ENCODE results near the gene SLC6A11.

Gene SLC6A11

DNA sequence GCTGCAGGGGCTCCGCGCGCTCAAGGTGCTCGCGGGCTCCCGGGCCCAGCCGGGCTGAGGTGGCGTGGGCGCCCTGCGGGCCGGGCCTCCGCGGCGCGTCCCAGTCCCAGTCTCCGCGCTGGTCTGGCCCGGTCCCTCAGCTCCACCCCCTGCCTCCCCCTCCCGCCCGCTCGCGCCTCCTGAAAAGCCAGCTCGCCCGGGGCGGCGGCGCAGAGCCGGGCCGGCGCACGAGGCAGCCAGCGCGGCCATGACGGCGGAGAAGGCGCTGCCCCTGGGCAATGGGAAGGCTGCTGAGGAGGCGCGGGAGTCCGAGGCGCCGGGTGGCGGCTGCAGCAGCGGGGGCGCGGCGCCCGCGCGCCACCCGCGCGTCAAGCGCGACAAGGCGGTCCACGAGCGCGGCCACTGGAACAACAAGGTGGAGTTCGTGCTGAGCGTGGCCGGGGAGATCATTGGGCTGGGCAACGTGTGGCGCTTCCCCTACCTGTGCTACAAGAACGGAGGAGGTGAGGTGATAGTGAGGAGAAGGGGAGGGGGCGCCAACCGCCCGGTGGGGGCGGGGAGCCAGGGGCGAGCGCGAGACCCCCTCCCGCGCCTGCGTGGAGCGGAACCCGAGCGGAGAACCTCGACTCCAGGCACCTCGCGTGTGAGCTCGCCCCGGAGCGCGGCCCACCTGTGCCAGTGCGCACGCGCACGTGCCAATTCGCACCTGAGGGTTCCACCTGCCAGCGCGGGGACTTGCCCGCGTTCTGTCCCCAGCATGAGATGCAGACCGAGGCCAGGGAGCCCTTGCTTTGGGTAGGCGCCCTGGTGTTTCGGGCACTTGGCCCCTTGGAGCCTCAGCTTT, at the start of gene SLC6A11:
SLC6A11 (plus strand) TSS at position 210 of the 844 bp plus-strand sequence; CDS start at position 248, 38 bp downstream.
- ATAC-seq, result peak; percentile 18
- Mint-ChIP-seq H3K9me3 (no peaks in the 10 kb centered on the region), H3K36me3 (no peaks in the 10 kb centered on the region), H3K4me3 (no peak within 1 kb of the TSS), H3K27ac (no peak within 1 kb of the TSS), H3K4me1 (no peaks in the 10 kb centered on the region)
- DNase-seq (ENCODE audit: low spot score in 2 of 2), result no peak

DNA sequence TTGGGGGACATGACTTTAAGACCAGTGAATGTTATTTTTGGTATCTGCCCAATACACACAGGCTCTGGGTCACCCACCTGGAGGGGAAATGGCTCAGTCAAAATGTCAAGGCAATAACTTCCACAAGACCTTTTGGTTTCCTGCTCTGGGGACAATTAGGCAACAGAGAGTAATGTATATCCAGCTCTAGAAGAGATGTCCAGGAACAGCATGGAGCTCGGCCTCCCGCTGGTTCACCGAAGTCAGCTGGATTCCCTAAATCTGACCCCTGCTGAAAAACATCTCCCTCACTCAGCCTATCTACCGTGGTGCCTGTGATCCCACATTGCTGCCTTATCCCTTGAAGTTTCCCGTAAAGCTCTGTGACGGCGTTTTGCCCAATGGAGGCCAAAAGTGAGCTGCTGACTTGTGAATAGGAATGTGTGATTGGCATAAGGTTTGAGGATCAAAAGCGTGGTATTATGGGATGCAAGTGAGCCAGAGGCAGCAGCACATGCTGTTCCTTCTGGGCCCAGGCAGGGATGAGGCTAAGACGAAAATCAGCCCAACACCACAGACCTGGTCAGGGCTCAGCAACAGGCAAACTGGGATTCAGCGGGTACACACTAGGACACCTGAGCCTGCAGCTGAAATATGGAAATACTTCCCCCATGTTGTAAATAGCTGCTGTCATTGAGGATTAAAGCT, 47.2 kb upstream of the SLC6A11 start:
- no peak for DNase-seq (ENCODE audit: low spot score in 2 of 2)
- H3K9me3 Mint-ChIP-seq, result peaks cover 2% of the 10 kb centered on the region
- no peak overlapping the region for H3K4me3 Mint-ChIP-seq
- H3K27ac Mint-ChIP-seq, result no peak overlapping the region
- no peaks in the 10 kb centered on the region for H3K4me1 Mint-ChIP-seq
- no peak for ATAC-seq
- no peaks in the 10 kb centered on the region for H3K36me3 Mint-ChIP-seq

DNA sequence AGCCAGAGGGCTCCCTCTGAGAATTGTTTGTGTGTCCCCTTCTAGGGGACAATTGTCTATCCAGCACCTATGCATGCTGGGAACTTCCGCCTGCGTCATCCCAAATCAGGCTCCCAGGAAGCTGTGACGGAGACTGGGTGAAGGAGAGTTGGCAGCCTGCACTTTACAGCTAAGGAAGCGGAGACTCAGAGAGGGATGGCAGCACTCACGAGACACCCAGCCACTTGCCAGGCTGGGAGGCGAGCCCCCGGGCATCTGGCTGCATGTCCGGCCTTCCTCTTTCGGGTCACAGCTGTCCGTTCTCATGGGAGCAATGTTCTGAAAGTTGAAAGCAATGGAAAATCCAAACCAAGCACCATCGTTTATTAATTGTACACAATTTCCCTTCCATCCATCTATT, 45.5 kb upstream of the SLC6A11 start:
- no peak for DNase-seq (ENCODE audit: low spot score in 2 of 2)
- H3K27ac Mint-ChIP-seq, result no peak overlapping the region
- no peak overlapping the region for H3K4me3 Mint-ChIP-seq
- H3K36me3 Mint-ChIP-seq, result no peaks in the 10 kb centered on the region
- peaks cover 4% of the 10 kb centered on the region for H3K9me3 Mint-ChIP-seq
- no peak for ATAC-seq
- H3K4me1 Mint-ChIP-seq, result no peaks in the 10 kb centered on the region

DNA sequence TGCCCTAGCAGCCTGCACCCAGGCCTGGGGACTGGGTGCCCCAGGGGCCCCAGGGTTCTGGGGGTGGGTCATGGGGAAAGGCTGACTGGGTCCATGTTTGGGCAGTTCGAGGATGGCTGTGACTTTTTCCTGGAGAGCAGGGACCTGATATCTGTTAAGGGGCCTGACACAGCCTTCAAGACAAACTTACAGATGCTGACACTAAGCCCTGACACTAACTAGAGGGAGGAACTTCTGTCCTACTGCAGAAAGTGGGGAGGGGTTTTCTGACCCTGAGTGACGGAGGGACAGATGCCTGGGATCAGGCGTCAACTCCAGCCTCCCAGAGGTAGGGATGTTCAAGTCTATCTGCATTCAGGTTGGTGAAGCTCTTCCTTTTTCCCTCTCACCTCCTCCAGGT, 45.0 kb upstream of the SLC6A11 start:
- no peaks in the 10 kb centered on the region for H3K4me1 Mint-ChIP-seq
- ATAC-seq, result no peak
- H3K9me3 Mint-ChIP-seq, result peaks cover 4% of the 10 kb centered on the region
- H3K36me3 Mint-ChIP-seq, result no peaks in the 10 kb centered on the region
- no peak overlapping the region for H3K4me3 Mint-ChIP-seq
- no peak overlapping the region for H3K27ac Mint-ChIP-seq
- no peak for DNase-seq (ENCODE audit: low spot score in 2 of 2)

DNA sequence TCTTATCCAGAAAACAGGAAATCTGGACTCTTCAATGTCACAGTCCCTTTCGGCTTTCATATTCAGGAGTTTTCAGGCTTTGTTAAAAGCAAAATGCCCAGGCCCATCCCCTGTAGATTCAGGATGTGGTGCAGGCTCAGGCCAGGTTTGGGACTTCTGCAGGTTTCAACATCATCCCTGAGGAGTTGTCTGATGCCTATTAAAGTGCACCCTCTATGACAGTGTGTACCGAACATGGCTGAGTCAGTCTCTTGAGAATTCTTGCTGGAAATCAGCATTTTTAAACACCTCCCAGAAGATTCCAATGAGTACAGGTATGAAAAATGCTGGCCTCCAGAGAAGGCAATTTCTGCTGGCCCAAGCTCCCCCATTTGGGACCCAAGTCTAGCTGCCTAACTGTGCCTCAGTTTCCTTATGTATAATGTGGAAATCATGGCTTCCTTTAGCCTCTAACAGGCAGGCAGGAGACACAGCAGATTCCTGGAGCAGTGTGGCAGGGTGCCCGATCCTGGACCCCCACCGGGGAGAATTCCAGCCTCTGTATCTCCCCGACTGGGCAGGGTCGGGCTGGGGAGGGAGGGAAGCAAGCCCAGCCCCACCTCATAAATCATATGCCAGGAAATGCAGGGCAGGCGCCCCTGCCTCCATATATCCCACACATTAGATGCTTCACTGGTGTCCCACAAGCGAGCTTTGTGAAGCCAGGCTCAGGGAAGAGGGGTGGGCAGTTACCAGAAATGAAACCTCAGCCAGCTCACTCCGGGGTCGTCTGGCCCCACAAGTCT, 44.4 kb upstream of the SLC6A11 start:
- no peak overlapping the region for H3K27ac Mint-ChIP-seq
- no peaks in the 10 kb centered on the region for H3K4me1 Mint-ChIP-seq
- peaks cover 4% of the 10 kb centered on the region for H3K9me3 Mint-ChIP-seq
- no peak for ATAC-seq
- no peak for DNase-seq (ENCODE audit: low spot score in 2 of 2)
- no peak overlapping the region for H3K4me3 Mint-ChIP-seq
- H3K36me3 Mint-ChIP-seq, result no peaks in the 10 kb centered on the region

DNA sequence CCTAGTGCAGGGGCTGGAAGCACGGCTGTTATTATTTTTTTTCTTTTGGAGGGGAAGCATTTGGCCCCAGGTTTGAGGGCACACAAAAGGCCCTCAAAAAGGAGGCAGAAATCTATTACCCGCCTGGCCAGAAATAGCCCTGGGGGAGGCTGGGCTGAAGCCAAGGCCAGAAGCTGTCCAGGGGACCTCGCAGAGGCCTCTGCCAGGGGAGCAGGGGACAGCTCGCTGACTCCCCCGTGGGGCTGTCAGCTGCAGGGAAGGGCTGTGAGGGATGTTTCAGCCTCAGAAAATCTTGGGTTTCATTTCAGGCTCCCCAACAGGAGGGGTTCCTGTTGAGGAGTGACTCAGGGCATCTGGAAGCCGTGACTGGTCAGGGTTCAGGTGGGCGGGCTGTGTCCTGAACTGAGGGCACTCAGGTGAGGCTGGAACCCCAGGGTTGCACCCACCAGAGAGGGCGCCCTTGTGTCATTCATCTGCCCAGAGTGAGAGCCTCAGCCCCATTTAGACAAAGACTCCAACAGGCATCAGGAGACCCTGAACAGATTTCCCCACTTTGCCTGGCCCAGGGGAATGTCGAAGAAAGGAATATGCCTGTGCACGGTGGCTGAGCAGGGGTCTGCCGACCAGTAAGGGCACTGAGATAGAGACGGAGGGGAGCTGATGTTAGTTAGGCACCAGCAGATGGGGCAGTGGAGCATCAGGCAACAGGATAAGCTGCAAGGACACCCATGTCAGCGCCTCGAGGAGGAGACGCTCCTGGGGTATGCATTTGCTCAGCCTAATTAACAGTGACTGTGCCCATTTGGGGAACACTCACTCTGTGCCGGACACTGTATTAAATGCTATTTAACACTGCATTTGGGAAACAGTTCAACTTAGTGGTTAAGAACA, 43.5 kb upstream of the SLC6A11 start:
- peaks cover 4% of the 10 kb centered on the region for H3K9me3 Mint-ChIP-seq
- H3K27ac Mint-ChIP-seq, result no peak overlapping the region
- no peak for DNase-seq (ENCODE audit: low spot score in 2 of 2)
- H3K4me3 Mint-ChIP-seq, result no peak overlapping the region
- H3K36me3 Mint-ChIP-seq, result no peaks in the 10 kb centered on the region
- no peak for ATAC-seq
- H3K4me1 Mint-ChIP-seq, result no peaks in the 10 kb centered on the region

DNA sequence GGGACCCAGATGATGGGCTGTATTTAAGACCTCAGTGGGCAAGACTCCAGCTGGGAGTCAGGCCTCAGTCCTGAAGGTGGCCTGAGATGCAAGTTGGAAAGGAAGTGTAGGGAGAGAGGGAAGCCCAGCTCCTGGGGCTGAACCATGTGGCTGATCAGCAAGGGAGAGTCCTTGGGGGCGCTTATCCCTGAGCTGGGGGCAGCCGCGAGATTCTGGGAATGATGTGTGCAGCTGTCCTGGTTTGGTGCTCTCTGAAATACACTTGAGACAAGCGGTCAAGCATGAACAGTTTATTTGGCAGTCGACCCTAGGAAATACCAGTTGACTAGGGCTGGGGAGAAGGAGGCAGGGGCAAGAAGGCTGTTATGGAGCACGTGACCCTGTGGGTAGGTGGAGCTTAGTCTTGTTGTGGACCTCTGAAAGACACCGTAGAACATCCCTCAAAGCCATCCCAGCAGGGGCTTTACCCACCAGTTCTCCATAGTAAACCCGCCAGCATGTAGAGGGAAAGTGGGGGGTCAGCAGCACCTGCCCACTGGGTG, 41.8 kb upstream of the SLC6A11 start:
- H3K4me1 Mint-ChIP-seq, result no peaks in the 10 kb centered on the region
- H3K9me3 Mint-ChIP-seq, result peaks cover 4% of the 10 kb centered on the region
- no peak overlapping the region for H3K4me3 Mint-ChIP-seq
- H3K36me3 Mint-ChIP-seq, result no peaks in the 10 kb centered on the region
- no peak overlapping the region for H3K27ac Mint-ChIP-seq
- no peak for DNase-seq (ENCODE audit: low spot score in 2 of 2)
- no peak for ATAC-seq

DNA sequence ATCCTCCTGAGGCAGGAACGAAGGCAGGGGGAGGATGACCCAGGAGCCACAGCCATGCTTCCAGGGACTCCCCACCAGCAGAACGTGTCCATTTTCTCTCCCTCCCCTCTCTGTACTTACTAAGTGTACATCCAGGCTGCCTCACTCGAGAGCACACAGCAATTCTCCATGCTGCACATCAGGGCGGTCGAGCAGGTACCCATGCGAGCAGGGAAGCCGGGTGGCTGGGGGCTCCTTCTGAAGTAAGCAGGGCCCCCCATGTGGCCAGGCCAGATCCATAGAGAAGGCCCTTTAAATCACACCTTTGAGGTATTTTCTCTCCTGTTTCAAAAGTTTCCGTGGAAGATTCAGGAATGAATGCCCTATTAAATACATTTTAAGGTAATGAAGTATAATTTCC, 41.2 kb upstream of the SLC6A11 start:
- Mint-ChIP-seq H3K4me1 (no peaks in the 10 kb centered on the region), H3K4me3 (no peak overlapping the region), H3K36me3 (no peaks in the 10 kb centered on the region), H3K27ac (no peak overlapping the region), H3K9me3 (peaks cover 4% of the 10 kb centered on the region)
- DNase-seq (ENCODE audit: low spot score in 2 of 2) (no peak), ATAC-seq (no peak)

DNA sequence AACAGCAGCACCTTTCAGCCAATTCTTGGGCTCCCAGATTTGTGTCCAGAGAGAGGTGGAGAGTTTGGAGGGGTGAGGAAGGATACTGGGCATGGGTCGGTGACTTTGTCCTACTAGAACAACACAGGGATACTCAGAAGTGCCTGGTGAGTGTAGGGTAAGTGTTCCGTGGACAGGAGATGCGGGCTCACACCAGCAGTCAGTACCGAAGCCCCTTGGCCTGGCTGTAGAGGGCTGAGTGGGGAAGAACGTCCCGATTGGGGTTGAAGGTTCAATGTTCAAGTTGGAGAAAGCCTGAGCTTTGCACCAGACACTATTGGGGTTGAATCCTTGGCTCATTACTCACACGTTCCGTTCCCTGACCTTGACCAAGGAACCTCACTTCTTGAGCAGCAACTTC, 40.8 kb upstream of the SLC6A11 start:
- H3K27ac Mint-ChIP-seq, result no peak overlapping the region
- no peak overlapping the region for H3K4me3 Mint-ChIP-seq
- no peaks in the 10 kb centered on the region for H3K36me3 Mint-ChIP-seq
- no peaks in the 10 kb centered on the region for H3K4me1 Mint-ChIP-seq
- H3K9me3 Mint-ChIP-seq, result peaks cover 4% of the 10 kb centered on the region
- no peak for ATAC-seq
- DNase-seq (ENCODE audit: low spot score in 2 of 2), result peak in 1 of 2 donors; percentile 17

DNA sequence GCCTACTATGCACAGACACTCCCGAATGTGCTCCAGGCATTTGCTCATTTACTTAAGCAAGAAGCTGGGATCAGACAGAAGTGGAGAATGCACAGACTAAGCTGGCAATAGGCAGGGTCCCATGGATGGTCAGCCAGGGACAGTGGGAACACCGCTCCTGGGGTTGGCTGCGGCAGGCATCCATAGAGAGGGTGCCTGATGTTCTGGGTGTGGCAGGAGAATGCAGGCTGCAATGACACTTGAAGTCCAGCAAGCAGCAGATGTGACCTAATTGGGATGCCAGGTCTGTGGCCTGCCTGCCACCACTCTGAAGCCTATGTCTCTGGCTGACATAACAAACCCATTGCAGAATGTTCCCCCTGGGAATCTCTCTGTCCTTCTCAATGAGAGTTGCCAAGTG, 40.2 kb upstream of the SLC6A11 start:
- ATAC-seq (peak; percentile 3), DNase-seq (ENCODE audit: low spot score in 2 of 2) (peak in 1 of 2 donors; percentile 10)
- Mint-ChIP-seq H3K4me1 (no peaks in the 10 kb centered on the region), H3K27ac (no peak overlapping the region), H3K36me3 (no peaks in the 10 kb centered on the region), H3K4me3 (no peak overlapping the region), H3K9me3 (peaks cover 4% of the 10 kb centered on the region)

DNA sequence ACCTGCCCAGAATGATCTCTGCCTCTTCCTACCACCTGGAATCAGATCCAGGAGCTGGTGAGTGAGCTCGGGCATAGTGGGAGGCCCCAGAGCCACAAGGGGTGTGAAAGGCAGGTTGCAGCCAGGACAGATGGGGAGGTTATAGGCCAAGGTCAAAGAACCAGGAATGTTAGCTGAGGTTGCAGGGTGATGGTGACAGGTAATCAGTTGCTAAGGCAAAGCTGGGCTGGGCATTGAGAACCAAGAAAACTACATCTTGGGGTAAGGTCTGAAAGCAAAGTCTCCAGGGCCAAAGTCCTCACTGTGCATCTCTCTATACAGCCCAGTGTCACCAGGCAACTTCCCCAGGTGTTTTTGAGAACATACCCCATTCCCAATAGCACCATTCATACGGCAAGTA, 38.4 kb upstream of the SLC6A11 start:
- DNase-seq (ENCODE audit: low spot score in 2 of 2), result peak in 1 of 2 donors; percentile 8
- H3K4me1 Mint-ChIP-seq, result no peaks in the 10 kb centered on the region
- no peak overlapping the region for H3K27ac Mint-ChIP-seq
- no peak for ATAC-seq
- no peaks in the 10 kb centered on the region for H3K36me3 Mint-ChIP-seq
- peaks cover 4% of the 10 kb centered on the region for H3K9me3 Mint-ChIP-seq
- no peak overlapping the region for H3K4me3 Mint-ChIP-seq

DNA sequence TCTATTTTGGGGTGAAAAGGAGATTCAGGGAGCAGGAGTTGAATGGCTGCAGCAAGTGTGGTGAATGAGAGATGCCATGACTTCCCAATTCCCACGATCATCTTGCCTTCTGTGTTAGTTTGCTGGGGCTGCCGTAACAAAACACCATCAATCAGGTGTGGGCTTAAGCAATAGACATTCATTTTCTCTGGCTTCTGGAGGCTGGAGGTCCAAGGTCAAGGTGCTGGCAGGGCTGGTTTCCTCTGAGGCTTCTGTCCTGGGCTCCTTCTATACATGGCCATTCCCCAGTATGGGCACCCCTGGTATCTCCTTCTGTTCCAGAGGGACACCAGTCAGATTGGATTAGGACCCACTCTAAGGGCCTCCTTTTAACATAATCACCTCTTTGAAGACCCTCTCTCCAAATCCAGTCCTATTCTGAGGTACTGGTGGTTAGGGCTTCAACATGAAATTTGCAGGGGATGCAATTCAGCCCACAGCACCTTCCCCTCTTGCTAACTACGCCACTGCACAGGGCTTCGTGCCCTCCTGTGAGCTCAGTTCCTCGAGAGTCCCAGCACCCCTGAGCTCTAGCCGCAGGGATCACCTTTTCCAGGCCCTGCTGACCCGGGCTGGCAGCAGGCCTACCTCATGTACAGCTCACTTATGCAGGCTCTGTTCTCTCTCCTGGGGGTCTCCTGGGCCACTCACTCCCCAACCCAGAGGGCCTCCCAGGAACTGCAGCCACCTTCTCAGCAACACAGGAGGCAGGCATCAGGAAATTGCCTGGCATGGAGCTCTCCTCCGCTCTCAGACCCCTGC, 37.3 kb upstream of the SLC6A11 start:
- ATAC-seq (no peak), DNase-seq (ENCODE audit: low spot score in 2 of 2) (peak in 1 of 2 donors; percentile 37)
- H3K27ac Mint-ChIP-seq, result no peak overlapping the region
- H3K36me3 Mint-ChIP-seq, result no peaks in the 10 kb centered on the region
- no peak overlapping the region for H3K4me3 Mint-ChIP-seq
- peaks cover 4% of the 10 kb centered on the region for H3K4me1 Mint-ChIP-seq
- peaks cover 4% of the 10 kb centered on the region for H3K9me3 Mint-ChIP-seq

DNA sequence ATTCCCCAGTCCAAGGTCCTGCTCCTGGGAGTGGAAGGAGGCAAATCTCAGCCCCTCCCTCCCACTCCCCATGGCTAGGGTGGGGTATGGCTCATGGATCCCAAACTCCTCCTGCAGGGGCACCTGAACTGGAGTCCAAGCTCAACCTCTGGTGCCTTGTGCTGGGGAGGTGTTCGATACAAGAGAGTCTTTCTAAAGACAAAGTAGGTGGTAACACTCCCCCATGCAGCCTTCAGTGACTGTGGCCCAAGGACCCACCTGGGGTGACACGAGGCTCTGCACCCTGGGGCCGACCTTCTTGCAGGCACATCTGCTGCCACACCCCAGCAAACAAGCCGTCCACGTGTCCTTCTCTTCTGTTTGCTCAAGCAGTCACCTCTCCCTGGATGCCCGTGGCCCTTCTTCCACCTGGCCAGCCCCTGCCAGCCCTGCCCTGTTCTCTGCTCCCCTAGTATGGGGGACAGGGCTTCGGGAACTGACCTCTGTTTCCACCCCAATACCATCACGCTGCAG, 36.7 kb upstream of the SLC6A11 start:
- Mint-ChIP-seq H3K4me3 (no peak overlapping the region), H3K36me3 (no peaks in the 10 kb centered on the region), H3K9me3 (no peaks in the 10 kb centered on the region), H3K4me1 (peaks cover 10% of the 10 kb centered on the region), H3K27ac (no peak overlapping the region)
- ATAC-seq (no peak), DNase-seq (ENCODE audit: low spot score in 2 of 2) (peak in 1 of 2 donors; percentile 38)

DNA sequence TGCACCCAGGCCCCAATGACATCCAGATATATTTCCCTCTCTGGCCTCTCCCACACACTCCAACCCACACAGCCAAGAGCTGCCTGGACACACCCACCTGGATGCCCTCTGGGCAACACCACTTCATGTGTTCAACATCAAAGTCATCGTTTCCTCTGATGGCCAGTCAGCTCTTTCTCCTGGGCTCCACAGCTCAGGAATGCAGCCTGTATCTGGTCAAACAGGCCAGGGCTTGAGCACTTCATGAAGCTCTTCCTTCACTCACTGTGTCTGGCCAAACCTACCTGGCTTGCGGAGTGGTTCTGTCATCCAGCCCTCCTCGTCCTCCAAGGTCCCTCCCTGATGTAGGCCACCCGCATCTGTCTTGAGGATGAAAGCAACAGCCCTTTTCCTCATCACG, 35.8 kb upstream of the SLC6A11 start:
- Mint-ChIP-seq H3K36me3 (no peaks in the 10 kb centered on the region), H3K9me3 (no peaks in the 10 kb centered on the region), H3K4me3 (no peak overlapping the region), H3K27ac (no peak overlapping the region), H3K4me1 (peaks cover 10% of the 10 kb centered on the region)
- ATAC-seq, result no peak
- DNase-seq (ENCODE audit: low spot score in 2 of 2), result peak in 1 of 2 donors; percentile 37

All from stimulated activated effector memory CD8-positive, alpha-beta T cell treated with anti-CD3 and anti-CD28 coated beads, Interleukin-12 subunit alpha, Interleukin-12 subunit beta, amount 100 ng/mL, for 72 hours (primary cell).